Fibroblast of the aortic adventitia (primary cell): ENCODE results near the gene KCNAB1. TPM values are rescaled to one million over a fixed set of nuclear protein-coding genes. Genes with fewer than 3 reads are reported as not detected.

Experiments
- DNase-seq: peaks from one replicate; pipeline ENCODE4 v3.0.0-alpha.2; 2010; ENCODE audit warnings: low read depth
- H3K4me3 ChIP-seq: 2 replicates; pipeline ENCODE4 v1.5.1; 2011; ENCODE audit warnings: low read depth, mild to moderate bottlenecking, control low read depth, low read length, moderate library complexity
- total RNA-seq: library from RNA; depleted of rRNA; stranded (reverse); fragments of >200 nt; gene quantifications from 2 replicates; pipeline ENCODE4 v1.2.3, GENCODE V29; 2012; ENCODE audit warnings: low replicate concordance
- TF ChIP-seq, protein P1 (sequence below): IDR thresholded peaks from 2 replicates; pipeline ENCODE4 v1.5.1; 2011; ENCODE audit warnings: mild to moderate bottlenecking, low read length, control low read depth, inconsistent platforms; ENCODE audit not compliant: insufficient read depth

Gene KCNAB1
- total RNA-seq, 1 donor, result 3.3 TPM

DNA sequence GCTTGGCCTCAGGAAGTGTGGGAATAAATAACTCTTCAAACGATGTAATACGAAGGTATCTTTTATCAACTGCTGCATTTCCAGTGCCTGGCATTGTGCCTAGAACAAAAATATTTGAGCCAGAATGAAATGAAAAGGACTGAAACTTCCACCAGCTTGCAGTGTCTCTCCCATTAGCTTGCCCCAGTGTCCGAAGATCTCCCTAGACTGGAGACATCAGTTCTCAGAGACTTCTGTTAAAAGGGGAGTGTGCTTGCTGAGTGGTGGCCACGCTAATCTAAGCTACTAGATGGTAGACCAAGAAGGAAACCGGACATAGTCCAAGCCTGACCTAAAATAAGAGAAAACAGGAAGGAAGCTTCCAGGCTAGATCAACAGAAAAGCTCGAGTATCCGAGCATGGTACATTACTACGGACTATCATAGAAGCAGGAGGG, 28.6 kb downstream of the KCNAB1 start:
- peak; percentile 84 for DNase-seq
- TF ChIP-seq, protein P1, sequence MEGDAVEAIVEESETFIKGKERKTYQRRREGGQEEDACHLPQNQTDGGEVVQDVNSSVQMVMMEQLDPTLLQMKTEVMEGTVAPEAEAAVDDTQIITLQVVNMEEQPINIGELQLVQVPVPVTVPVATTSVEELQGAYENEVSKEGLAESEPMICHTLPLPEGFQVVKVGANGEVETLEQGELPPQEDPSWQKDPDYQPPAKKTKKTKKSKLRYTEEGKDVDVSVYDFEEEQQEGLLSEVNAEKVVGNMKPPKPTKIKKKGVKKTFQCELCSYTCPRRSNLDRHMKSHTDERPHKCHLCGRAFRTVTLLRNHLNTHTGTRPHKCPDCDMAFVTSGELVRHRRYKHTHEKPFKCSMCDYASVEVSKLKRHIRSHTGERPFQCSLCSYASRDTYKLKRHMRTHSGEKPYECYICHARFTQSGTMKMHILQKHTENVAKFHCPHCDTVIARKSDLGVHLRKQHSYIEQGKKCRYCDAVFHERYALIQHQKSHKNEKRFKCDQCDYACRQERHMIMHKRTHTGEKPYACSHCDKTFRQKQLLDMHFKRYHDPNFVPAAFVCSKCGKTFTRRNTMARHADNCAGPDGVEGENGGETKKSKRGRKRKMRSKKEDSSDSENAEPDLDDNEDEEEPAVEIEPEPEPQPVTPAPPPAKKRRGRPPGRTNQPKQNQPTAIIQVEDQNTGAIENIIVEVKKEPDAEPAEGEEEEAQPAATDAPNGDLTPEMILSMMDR, result no peak
- H3K4me3 ChIP-seq, result no peak overlapping the region

DNA sequence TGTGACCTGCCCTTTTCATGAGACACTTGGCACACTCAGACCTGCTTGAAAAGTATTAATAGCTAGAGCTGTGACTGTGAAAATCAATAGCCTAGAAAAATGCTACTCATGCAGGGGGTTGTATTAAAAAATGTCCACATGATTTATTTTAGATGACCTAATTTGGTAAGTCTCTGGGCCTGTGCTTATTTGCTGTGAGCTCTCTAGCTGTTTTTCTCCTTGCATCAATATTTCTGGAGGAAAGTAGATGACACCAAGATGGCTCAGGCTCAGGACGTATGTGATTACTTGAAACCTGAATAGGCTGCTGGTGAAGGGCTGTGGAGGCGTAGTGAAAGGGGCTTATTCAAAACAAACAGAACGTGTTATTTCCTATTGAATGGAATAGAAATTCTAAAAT, 29.5 kb downstream of the KCNAB1 start:
- H3K4me3 ChIP-seq, result no peak overlapping the region
- peak; percentile 28 for DNase-seq
- TF ChIP-seq, protein P1, result no peak

DNA sequence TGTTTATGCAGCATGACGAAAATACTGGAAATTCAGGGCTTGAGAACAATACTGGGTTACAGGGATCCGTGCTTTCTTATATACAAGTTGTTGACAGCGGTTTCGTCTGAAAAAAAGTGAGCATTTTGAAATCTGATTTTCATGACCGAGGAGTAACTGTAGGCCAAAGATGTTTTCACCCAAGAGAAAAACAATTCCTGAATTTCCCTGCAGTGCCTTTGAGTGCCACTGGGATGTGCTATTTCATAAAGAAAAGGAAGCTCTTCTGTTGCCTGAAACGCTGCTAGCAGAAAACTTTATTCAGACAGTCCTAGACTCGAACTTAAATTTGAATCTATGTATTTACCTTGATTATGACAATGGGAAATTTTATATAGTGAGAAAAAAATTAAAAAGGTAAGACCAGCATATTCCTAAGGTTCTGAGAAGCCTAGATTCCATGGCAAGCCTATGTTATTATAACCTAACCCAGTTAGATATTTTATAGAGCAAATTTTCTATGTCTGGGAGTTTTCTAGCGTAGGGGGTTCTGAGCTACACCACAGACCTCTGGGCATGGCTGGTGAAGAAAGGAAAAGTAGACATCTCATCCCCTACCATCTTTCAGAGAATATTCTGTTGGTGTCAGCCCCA, 30.2 kb downstream of the KCNAB1 start:
- H3K4me3 ChIP-seq, result no peak overlapping the region
- peak; percentile 87 for DNase-seq
- TF ChIP-seq, protein P1, result peak; percentile 92

DNA sequence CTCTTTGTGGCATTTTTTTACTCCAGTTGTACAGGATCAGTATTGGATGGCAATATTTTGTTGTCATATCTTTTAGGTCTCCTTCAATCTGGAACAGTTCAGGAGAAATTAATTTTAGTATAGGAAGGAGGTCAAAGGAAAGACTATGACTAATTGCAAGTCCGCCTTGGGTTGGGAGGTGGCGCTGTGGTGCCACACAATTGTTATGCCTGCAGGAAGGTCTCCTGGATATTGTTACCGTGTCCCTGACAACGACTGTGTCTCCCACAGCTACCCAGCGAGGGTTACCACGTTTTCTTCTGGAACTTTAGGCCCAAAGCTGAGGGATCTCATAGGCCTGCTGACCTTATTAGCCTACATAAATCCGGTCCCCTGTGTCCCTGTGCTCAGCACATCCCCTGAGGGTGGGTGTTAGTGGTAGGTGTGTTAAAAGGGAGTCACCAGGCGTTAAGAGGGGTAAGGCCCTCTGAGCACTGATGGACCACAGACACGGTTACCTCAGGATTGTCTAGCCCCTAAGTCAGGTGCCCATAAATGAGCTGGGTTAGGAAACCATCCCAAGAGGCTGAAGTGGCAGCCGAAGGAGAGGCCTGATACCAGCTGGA, 31.5 kb downstream of the KCNAB1 start:
- TF ChIP-seq, protein P1, result peak; percentile 87

DNA sequence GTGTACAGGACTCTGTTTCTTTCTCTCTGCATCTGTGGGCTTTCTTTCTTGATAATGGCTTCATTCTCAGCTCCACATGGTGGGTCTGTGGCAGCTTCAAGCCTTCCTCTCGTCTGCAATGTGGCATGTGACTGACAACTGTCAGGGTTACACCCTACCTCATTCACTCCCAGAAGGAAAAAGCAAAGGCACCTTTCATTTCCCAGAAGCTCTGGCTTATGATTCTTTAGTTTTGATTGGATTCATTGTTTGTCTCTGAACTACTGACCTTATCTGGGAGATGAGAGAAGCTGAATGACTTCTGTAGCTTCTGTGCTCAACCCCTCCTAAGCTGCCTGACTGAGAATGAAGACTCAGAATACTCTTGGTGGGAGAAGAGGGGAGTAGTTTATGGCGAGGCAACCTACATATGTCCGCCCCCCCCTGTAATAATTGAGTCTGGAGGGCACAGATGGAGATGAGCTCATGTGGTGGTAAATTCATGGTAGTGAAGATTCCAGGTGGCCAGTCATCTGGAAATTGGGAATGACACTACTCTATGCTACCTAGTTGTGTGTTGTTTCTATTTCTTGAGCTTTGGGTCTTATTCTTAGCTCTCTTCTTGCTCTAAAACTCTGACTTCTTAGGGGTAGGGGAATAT, 38.4 kb downstream of the KCNAB1 start:
- no peak overlapping the region for H3K4me3 ChIP-seq
- no peak for DNase-seq
- TF ChIP-seq, protein P1, result no peak

More for the DNA sequence above, 31.5 kb downstream of the KCNAB1 start:
- no peak overlapping the region for H3K4me3 ChIP-seq
- peak; percentile 81 for DNase-seq

DNA sequence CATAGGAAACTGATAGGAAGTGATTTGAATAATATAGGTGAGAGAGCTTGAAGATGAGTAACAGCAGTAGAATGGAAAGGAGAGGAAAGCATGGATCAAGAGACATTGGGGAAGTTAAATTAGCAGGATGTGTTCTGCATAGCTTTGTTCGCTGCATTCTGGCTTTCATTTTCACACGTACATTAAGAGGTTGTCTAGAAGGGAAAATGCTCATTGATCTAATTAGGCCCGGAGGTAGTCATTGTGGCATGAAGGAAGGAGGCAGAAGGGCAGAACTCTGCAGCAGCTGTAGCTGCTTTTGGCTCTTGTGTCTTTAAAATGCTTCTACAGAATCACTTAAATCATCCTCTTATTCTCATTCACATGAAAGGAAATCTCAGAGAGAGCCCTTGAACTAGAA, 40.3 kb downstream of the KCNAB1 start:
- TF ChIP-seq, protein P1, result no peak
- H3K4me3 ChIP-seq, result no peak overlapping the region
- DNase-seq, result no peak
